HG02763 (cell line): ENCODE data around the gene OPN4.
"Not testable (repeated sequence)": the region's sequence is repeated elsewhere in the genome, so short reads cannot be mapped to it uniquely, and the experiment has no call there.

Experiments
- ATAC-seq: cut with Tn5 transposase; IDR thresholded peaks from one replicate; pipeline ENCODE4 v1.9.1; 2021; ENCODE audit warnings: mild to moderate bottlenecking, moderate library complexity; ENCODE audit not compliant: unreplicated experiment

OPN4 gene

GRCh38 chr10:86654411-86655172, at the start of gene OPN4:
Gene OPN4 (plus strand): TSS chr10:86654547. CDS start chr10:86654784, 237 bp downstream.
- ATAC-seq = no peak

GRCh38 chr10:86607674-86608073, 46.7 kb upstream of the OPN4 start:
- ATAC-seq = no peak

GRCh38 chr10:86609920-86610319, 44.4 kb upstream of the OPN4 start:
- ATAC-seq = no peak

- no peak for ATAC-seq
Measured at GRCh38 chr10:86611386-86611785, 43.0 kb upstream of the OPN4 start.

GRCh38 chr10:86613096-86613495, 41.3 kb upstream of the OPN4 start:
- ATAC-seq = no peak

GRCh38 chr10:86613905-86614304, 40.4 kb upstream of the OPN4 start:
- no peak for ATAC-seq

GRCh38 chr10:86614853-86615252, 39.5 kb upstream of the OPN4 start:
- no peak for ATAC-seq

- not testable (repeated sequence) for ATAC-seq
Measured at GRCh38 chr10:86617278-86617677, 37.1 kb upstream of the OPN4 start.

GRCh38 chr10:86628311-86628710, 26.0 kb upstream of the OPN4 start:
- no peak for ATAC-seq

GRCh38 chr10:86630079-86630478, 24.3 kb upstream of the OPN4 start:
- ATAC-seq = no peak

GRCh38 chr10:86632009-86632800, 22.1 kb upstream of the OPN4 start:
- ATAC-seq = no peak

GRCh38 chr10:86632951-86633350, 21.4 kb upstream of the OPN4 start:
- ATAC-seq = no peak

- ATAC-seq = no peak
Measured at GRCh38 chr10:86635402-86635801, 18.9 kb upstream of the OPN4 start.

GRCh38 chr10:86636311-86636710, 18.0 kb upstream of the OPN4 start:
- no peak for ATAC-seq

GRCh38 chr10:86642021-86642420, 12.3 kb upstream of the OPN4 start:
- no peak for ATAC-seq

GRCh38 chr10:86642499-86642898, 11.8 kb upstream of the OPN4 start:
- ATAC-seq = no peak

GRCh38 chr10:86644152-86644793, 10.1 kb upstream of the OPN4 start:
- no peak for ATAC-seq

GRCh38 chr10:86644794-86645445, 9.4 kb upstream of the OPN4 start:
- ATAC-seq = no peak

GRCh38 chr10:86645621-86646165, 8.7 kb upstream of the OPN4 start:
- not testable (repeated sequence) for ATAC-seq

GRCh38 chr10:86646532-86646931, 7.8 kb upstream of the OPN4 start:
- no peak for ATAC-seq

- ATAC-seq = no peak
Measured at GRCh38 chr10:86646933-86647332, 7.4 kb upstream of the OPN4 start.
